Fibroblast of the aortic adventitia (primary cell): ENCODE results near the gene ZNF200. TPM values are rescaled to one million over a fixed set of nuclear protein-coding genes. Genes with fewer than 3 reads are reported as not detected.
A peak's percentile ranks its signal among the peaks of the same experiment; 100 is the strongest.

Experiments used
- DNase-seq: peaks from one replicate; pipeline ENCODE4 v3.0.0-alpha.2; 2010; ENCODE audit warnings: low read depth
- H3K4me3 ChIP-seq: 2 replicates; pipeline ENCODE4 v1.5.1; 2011; ENCODE audit warnings: low read depth, mild to moderate bottlenecking, control low read depth, low read length, moderate library complexity
- total RNA-seq: library from RNA; depleted of rRNA; stranded (reverse); fragments of >200 nt; gene quantifications from 2 replicates; pipeline ENCODE4 v1.2.3, GENCODE V29; 2012; ENCODE audit warnings: low replicate concordance
- TF ChIP-seq, protein P1 (sequence below): IDR thresholded peaks from 2 replicates; pipeline ENCODE4 v1.5.1; 2011; ENCODE audit warnings: mild to moderate bottlenecking, low read length, control low read depth, inconsistent platforms; ENCODE audit not compliant: insufficient read depth

The ZNF200 gene
- total RNA-seq: 6.6 and 9.7 TPM in 2 replicates

- peak; percentile 96 for DNase-seq
- peak within 1 kb of the TSS; percentile 98 for H3K4me3 ChIP-seq
- TF ChIP-seq, protein P1, sequence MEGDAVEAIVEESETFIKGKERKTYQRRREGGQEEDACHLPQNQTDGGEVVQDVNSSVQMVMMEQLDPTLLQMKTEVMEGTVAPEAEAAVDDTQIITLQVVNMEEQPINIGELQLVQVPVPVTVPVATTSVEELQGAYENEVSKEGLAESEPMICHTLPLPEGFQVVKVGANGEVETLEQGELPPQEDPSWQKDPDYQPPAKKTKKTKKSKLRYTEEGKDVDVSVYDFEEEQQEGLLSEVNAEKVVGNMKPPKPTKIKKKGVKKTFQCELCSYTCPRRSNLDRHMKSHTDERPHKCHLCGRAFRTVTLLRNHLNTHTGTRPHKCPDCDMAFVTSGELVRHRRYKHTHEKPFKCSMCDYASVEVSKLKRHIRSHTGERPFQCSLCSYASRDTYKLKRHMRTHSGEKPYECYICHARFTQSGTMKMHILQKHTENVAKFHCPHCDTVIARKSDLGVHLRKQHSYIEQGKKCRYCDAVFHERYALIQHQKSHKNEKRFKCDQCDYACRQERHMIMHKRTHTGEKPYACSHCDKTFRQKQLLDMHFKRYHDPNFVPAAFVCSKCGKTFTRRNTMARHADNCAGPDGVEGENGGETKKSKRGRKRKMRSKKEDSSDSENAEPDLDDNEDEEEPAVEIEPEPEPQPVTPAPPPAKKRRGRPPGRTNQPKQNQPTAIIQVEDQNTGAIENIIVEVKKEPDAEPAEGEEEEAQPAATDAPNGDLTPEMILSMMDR: no peak
These were observed at the start of gene ZNF200 for GRCh38 chr16:3234857-3235561. ZNF200 (minus strand) TSS chr16:3235158; CDS start chr16:3233755, 1,403 bp downstream.

DNA sequence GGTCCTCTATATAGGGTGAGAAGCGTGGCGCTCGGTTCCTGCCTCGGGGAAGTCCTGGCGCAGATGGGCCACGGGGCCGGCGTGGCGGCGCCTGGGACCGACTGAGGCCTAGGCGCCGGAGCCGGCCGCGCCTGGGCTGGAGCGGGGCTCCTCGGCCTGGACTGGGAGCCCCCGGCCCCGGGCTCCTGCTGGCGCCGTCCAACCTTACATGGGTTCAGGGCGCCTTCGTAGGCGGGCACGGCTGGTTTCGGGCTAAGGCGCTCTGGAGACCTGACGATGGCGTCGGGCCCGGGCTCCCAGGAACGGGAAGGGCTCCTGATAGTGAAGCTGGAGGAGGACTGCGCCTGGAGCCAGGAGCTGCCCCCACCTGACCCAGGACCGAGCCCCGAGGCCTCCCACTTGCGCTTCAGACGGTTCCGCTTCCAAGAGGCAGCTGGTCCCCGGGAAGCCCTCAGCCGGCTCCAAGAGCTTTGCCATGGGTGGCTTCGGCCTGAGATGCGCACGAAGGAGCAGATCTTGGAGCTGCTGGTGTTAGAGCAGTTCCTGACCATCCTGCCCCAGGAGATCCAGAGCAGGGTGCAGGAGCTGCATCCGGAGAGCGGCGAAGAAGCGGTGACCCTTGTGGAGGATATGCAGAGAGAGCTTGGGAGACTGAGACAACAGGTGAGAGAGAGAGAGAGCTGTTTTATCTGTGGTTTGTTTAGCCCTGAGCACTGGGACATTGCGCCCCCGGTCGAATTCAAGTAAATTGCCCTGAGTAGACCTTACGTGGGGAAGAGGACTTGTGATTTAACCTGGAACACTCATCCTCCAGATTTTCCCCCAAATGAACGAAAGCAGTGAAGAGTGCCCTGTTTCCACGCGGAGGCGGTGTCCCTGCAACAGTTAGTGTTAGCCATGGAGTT, 48.8 kb upstream of the ZNF200 start:
- peak overlapping the region; percentile 78 for H3K4me3 ChIP-seq
- TF ChIP-seq, protein P1: no peak
- no peak for DNase-seq

DNA sequence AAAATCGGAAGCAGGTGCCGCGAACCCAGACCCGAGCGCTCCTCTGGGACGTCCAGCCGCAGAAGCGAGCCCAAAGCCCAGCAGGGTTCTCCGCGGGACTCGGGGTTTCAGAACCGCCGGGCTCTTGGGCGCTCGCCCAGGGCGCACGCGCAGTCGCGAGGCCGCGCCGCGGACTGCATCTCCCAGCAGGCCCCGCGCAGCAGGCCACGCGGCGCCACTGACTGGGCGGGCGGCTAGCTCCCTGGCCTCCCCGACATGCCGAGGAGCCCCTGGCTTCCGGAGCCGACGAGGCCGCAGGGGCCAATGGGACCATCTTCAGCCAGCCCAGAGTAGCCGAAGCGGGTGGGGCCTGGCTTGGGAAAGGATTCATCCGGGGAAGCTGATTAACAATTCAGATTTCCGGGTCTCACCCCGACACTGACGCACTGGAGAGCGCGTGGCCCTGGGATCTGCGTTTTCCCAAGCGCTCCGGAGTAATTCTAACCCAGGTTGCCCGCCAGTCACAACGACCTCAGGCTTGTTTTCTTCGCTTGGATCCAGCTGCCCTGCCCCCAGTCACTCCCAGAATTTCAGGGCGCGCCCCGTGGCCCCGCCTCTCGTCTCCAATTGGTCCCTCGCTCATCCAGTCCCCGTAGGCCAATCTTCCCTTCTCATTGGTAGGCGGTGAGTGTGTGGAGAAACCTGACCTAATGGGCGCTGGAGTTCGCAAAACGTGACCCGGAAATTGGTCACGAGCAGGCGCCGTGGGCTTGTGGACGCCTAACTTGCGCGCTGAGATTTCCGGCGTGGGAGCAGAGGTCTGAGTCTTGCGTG, 48.0 kb upstream of the ZNF200 start, which contains the start of gene ZNF263:
ZNF263 (plus strand) TSS at position 762 of the 813 bp plus-strand sequence. CDS start 328 bp downstream, outside the sequence.
- TF ChIP-seq, protein P1: no peak
- peak within 1 kb of the TSS; percentile 78 for H3K4me3 ChIP-seq
- peak; percentile 98 for DNase-seq

DNA sequence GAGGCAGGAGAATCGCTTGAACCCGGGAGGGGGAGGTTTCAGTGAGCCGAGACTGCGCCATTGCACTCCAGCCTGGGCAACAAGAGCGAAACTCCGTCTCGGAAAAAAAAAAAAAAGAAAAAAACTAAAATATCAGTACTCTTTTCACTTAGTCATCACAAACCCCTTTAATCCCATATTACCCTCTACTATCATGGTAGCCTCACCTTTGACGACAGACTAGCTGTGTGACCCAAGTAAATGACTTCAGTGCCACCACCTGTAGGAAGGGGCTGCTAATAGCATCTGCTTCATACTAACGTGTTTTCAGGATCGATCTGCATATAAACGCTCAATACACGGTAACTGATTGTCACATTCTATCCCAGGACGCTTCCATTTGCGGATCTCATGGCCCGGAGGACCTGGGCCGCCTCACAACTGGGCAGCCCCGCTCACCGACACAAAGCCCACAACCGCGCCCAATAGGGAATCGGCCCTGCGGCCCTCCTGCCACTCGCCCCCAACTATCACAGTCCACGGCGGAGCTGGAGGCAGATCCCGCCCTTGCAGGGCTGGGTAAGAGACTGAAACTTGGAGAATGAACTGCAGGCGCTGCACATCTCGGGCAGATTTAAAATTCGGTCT, 47.3 kb upstream of the ZNF200 start:
- TF ChIP-seq, protein P1: no peak
- DNase-seq: no peak
- peak overlapping the region; percentile 78 for H3K4me3 ChIP-seq

GRCh38 chr16:3281222-3281820, 46.4 kb upstream of the ZNF200 start:
- DNase-seq: no peak
- TF ChIP-seq, protein P1: no peak
- no peak overlapping the region for H3K4me3 ChIP-seq
